GM19240 (cell line): ENCODE data around the gene CYB561.
A peak's percentile ranks its signal among the peaks of the same experiment; 100 is the strongest.

ENCODE experiments used
- DNase-seq: peaks from one replicate; pipeline ENCODE4 v3.0.0; 2011; ENCODE audit warnings: low spot score; ENCODE audit not compliant: insufficient read length

CYB561 gene

GRCh38 chr17:63452046-63452961 lies 6.2 kb upstream of the CYB561 start:
- no peak for DNase-seq

- no peak for DNase-seq
Measured at GRCh38 chr17:63451150-63451549, 5.0 kb upstream of the CYB561 start.

GRCh38 chr17:63450551-63450950 lies 4.4 kb upstream of the CYB561 start:
- DNase-seq, result no peak

GRCh38 chr17:63448655-63449054 lies 2.5 kb upstream of the CYB561 start:
- DNase-seq, result no peak

GRCh38 chr17:63447471-63448009 lies 1.4 kb upstream of the CYB561 start:
- DNase-seq, result no peak

- peak; percentile 55 for DNase-seq
Measured at GRCh38 chr17:63446753-63447470, 806 bp upstream of the CYB561 start.

GRCh38 chr17:63445571-63445953 lies 544 bp downstream of the CYB561 start:
- peak; percentile 30 for DNase-seq

- DNase-seq, result no peak
Measured at GRCh38 chr17:63445065-63445464, 1.0 kb downstream of the CYB561 start.

- no peak for DNase-seq
Measured at GRCh38 chr17:63444457-63444856, 1.6 kb downstream of the CYB561 start.

GRCh38 chr17:63443053-63443452 lies 3.1 kb downstream of the CYB561 start:
- no peak for DNase-seq

- peak; percentile 43 for DNase-seq
Measured at GRCh38 chr17:63442549-63443035, 3.5 kb downstream of the CYB561 start.

GRCh38 chr17:63442074-63442473 lies 4.0 kb downstream of the CYB561 start:
- no peak for DNase-seq

GRCh38 chr17:63441654-63442053 lies 4.5 kb downstream of the CYB561 start:
- DNase-seq, result no peak

- DNase-seq, result no peak
Measured at GRCh38 chr17:63440770-63441335, 5.3 kb downstream of the CYB561 start.

GRCh38 chr17:63440127-63440769 lies 5.9 kb downstream of the CYB561 start:
- no peak for DNase-seq

GRCh38 chr17:63439687-63440086 lies 6.4 kb downstream of the CYB561 start:
- no peak for DNase-seq

GRCh38 chr17:63438092-63439051 lies 7.7 kb downstream of the CYB561 start:
- DNase-seq, result no peak

- DNase-seq, result no peak
Measured at GRCh38 chr17:63437287-63438091, 8.6 kb downstream of the CYB561 start.

- DNase-seq, result no peak
Measured at GRCh38 chr17:63436523-63437110, 9.5 kb downstream of the CYB561 start.
